ENCODE results near the gene CMTR1.

Gene CMTR1

DNA sequence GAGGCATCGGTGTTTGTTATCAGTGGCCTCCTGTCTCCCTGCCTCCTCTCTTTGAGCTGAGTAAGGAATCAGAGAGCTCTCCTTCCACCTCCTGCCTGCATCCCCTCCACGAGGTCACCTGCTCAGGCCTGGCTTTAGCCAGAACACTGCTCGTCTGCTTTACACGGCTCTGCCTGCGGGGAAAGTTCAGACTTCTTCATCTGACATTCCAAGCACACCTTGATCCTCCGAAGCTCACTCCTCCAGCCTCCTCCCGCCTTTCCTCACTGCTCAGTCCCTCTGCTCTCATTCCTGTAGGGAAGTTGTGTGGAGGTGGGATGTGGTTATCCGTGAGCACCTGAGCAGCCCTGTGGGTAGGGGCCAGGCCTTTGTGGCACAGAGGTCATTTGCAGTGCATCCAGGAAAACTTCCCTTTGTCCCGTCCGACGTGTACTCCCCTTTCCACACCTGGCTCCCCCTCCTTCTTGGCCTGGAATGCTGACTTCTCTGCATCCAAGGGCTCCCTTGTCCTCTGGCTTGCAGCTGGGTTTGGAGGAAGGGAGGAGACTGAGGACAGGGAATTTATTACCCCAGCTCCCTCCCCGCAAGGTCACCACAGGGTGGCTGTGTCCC is 79.5 kb downstream of the CMTR1 start:
- no peak for DNase-seq (ENCODE audit: low read depth)

DNA sequence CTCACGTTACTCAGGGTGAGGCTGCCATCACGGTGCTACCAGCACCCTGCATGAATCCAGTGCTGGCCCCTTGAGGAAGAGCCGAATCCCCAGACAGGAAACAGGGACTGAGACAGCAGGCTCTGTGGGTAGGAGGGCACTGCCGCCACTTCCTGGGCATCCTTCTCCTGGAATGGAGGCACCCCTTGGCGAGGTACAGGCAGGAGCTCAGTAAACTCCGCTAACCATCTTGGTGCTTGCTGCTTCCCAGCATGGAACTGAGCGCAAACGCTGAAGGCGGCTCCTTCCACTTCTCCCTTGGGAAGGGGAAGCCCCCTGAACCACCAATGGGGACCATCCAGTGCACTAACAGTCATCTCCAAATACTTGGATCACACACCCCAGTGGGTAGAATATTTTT is 80.1 kb downstream of the CMTR1 start:
- DNase-seq (ENCODE audit: low read depth), result no peak

DNA sequence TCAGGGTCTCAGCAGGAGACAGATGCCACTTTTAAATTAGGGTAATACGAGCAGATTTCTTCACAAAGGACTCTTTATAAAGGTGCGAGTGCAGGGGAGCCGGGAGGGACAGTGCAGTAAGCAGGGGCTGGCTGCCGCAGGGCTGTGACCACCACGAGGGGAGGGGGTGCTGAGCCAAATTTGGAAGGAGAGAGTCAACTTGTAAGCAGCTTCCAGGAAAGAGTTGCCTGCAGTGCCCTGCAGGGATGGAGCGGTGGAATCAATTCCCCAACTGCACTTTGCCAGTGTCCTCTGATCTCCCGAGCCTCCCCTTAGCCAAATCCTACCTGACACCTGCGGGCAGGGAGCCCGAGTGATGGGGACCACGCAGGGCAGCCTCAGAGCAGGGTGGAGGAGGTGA is 80.6 kb downstream of the CMTR1 start:
- DNase-seq (ENCODE audit: low read depth), result no peak

DNA sequence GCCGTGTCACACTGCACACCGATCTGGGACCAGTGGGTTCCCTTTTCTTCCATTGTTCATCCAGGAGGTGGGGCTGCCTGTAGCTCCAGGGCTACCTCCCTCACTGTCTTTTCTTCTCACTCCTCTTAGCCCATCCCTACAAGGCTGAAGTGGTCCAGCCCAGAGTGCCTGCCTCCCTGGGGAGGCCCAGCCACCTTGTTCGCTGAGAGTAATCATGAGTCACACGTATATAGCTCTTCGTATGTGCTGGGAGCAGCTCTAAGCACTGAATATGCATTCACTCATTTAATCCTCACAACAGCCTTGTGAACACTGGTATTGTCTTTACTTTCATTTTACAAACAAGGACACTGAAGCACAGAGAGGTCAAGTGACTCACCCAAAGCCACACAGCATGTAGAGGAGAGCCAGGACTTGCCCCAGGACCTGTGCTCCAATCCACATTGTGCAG is 81.3 kb downstream of the CMTR1 start:
- DNase-seq (ENCODE audit: low read depth), result no peak

DNA sequence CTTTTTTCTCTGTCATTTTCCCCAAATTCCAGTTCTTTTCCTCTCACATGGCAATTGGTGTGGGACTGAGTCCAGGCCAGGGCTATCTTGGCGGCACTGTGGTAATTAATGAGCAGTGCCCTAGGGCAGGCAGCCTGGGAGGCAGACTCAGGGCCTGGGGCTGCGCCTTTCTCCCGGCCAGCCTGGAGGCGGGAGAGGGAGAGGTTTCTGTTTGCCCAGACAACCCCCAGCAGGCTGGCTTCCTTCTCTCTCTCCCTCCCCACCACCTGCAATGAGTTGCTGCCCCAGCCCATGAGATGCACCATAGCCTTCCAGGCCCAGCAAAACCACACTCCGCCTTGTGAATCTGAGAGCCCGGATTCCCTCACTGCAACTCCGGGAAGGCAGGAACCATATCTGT is 81.8 kb downstream of the CMTR1 start:
- no peak for DNase-seq (ENCODE audit: low read depth)

DNA sequence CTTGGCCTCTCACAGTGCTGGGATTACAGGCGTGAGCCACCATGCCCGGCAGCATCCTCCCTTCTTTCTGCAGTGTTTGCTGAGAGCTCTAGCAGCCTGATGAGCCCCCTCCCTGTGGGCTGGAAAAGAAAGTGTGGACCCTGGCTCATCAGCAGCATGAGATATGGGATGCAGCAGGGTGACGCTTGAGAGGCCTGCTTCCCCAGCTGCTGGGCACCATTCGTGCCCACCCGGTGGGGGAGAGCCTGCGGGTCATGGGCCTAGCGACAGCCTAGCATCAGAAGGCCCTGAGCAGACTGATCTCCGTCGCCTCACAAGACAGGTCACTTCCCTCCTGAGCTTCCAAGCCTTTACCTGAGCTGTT is 82.7 kb downstream of the CMTR1 start:
- no peak for DNase-seq (ENCODE audit: low read depth)

DNA sequence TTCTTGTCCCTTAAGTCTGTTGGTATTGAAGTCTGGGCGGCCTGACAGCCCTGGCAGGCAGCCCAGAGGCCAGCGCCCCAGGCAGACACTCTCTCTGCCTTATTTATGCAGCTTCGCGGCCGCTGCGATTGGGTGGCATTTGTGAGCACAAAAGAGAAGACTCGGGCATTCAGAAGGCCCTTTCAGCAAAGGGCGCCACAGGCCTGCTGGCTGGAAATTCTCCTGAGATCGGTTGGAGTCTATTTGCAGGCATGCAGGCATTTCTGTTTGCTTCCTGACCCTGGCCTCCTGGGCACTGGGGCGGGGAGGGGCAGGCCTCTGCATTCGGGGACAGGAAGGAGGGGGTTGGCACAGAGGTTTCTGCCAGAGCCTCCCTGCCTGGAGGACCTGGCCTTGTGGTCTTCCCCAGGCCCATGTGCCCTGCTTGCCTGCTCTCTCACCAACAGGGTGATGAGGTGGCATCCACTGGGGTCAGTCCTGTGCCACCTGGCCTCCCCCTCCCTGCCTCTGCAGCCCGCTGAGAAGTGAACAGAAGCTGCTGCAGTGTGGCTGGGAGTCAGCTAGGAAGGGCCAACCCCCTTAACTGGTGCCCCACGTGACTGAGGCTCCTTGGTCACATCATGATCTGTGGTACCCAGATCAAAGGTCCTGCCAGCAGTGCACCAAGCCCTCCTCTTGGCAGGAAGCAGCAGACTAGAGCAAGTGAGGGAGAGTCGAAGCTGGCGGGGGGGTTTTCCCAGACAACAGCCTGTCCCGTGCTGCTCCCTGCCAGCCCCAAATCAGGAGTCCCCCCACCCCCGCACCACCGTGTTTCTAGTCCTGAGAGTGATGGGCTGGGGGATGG is 83.3 kb downstream of the CMTR1 start:
- DNase-seq (ENCODE audit: low read depth), result peak; percentile 81

DNA sequence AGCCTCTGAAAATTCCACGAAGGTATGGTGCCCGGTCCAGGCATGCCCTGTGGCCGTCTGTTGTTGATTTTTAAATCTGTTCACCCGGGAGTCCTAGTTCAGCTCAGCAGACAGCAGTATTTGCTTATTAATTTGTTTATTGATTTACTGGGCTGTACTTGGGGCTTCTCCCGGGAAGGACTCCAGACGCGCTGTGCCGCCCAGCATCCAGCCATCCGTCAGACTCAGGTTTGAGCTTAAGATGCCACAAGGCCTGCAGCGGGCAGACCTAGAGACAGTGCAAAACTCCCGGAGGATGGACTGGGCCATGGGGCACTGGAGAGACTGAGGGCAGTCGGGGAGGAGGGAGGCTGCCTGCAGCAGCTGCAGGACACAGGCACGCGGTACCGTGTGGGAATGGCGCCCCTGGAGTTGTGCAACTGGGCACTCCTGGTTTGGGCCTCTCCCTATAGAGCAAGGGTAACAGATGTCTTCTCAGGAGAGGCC is 83.9 kb downstream of the CMTR1 start:
- DNase-seq (ENCODE audit: low read depth), result no peak

DNA sequence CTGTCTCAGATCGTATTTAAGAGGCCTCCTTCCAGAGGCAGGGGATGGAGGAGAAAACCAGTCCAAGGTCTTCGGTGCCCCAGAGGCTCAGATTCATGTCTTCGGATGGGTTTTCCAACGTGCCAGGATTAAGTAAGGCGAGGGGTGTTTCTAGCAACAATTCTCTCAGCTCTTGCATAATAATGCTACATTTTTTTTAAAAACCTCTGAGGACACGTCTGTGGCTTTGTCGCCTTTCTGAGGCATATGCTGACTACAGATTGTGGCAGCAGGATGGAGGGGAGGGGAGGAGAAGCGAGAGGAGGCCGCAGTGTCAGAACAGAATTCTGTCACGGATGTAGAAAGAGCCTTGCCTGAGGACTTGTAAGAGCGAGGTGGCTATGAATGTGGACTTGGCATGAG is 84.4 kb downstream of the CMTR1 start:
- DNase-seq (ENCODE audit: low read depth), result peak; percentile 56

DNA sequence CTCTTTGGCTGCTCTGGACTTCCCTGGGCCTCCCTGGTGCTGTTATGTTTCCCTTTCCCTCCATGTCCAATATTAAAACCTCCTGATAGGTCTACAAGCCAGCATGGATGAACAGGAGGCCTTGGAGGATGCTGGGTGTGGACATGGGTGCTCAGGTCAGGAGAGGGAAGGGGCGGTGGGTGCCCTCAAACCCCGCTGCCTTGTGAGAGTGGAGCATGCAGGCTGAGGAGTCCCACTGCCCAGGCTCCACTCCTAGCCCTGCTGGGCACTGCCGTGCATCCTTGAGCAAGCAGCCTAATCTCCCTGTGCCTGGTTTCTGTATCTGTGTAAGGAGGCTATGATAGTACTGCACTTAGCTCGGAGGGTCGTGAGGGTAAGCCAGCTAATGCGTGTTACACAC is 85.1 kb downstream of the CMTR1 start:
- DNase-seq (ENCODE audit: low read depth), result no peak

DNA sequence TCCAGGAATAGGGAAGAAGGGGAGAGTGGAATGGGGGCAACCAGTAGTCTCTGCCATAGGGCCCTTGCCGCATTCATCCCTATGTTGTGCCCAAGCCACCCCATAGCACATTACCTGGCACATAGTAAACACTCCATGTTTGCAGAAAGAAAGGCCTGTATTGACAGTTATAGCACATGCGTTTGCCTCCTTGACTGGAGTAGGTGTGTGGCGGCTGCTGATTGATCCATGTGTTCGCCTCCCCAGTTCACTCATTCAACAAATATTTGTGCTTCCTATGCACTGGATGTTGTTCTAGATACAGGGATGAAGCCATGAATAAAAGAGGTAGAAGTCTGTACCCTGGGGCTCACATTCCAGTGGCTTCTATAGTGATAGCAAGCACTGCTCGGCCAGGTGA is 86.4 kb downstream of the CMTR1 start:
- DNase-seq (ENCODE audit: low read depth), result no peak

DNA sequence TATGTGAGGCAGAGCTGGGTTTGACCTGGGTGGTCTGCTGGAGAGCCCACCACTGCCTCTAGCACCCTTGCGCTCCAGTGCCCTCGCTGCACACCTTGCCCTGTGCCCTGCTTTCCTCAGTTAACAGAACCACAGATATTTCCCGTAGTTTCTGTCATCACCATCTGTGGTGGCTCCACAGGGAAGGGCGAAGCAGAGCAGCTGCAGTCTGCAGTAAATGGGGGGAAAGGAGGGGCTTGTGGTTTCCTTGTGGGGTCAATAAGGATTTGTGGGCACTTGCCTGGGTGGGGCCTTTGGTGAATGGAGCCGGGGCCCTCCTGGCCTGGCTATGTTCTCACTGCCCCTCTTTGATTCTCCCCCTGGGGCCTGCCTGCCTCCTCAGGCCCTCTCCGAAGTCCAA is 87.9 kb downstream of the CMTR1 start:
- no peak for DNase-seq (ENCODE audit: low read depth)

DNA sequence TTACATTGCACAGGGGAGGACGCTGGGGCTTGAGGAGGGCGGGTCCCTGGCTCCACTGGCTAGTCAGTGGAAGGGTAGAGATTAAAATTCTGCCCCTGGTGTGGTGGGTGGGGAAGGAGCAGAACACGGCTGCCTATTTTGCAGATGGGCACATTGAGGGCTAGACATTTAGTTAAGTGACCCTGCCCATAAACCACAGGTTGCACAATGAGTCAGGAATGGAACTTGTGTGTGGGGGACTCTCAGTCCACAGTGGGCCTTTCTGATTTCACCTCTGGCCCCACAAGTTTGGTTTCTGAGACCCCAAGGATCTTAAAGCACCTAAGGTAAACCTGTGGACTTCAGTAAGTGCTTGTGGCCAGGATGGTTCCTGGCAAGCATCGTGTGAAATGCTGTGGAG is 88.7 kb downstream of the CMTR1 start:
- no peak for DNase-seq (ENCODE audit: low read depth)

DNA sequence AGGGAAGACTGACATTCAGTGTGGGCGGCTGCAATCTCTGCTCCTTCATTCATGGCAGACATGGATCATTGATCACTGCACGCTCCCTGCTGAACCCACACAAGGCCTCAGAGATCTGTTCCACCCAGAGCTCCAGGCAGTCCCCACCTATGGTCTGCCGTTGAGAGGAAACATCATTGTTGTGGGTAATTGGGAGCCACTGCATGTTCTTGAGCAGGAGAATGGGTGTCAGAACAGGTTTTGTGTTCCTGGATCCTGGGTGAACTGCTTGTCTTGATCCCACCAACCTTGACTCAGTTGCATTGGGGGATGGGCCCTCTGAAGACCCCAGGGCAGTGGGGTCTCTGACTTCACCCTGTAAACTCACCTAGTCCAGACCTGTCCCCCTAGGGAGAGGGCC is 89.8 kb downstream of the CMTR1 start:
- DNase-seq (ENCODE audit: low read depth), result no peak

DNA sequence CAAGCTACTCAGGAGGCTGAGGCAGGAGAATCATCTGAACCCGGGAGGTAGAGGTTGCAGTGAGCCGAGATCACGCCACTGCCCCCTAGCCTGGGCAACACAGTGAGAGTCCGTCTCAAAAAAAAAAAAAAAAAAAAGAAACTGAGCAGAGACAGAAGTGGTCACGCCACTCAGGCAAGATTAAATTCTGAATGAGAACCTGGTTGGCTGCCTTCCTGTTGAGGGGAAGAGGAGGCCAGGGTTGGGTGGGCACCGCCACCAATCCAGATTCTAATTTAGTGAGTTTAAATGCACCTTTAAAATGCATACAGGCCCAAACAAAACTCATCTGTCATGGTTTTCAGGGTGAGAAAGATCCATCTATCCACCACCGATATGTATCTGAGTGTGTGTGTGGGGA is 90.4 kb downstream of the CMTR1 start:
- DNase-seq (ENCODE audit: low read depth), result no peak

DNA sequence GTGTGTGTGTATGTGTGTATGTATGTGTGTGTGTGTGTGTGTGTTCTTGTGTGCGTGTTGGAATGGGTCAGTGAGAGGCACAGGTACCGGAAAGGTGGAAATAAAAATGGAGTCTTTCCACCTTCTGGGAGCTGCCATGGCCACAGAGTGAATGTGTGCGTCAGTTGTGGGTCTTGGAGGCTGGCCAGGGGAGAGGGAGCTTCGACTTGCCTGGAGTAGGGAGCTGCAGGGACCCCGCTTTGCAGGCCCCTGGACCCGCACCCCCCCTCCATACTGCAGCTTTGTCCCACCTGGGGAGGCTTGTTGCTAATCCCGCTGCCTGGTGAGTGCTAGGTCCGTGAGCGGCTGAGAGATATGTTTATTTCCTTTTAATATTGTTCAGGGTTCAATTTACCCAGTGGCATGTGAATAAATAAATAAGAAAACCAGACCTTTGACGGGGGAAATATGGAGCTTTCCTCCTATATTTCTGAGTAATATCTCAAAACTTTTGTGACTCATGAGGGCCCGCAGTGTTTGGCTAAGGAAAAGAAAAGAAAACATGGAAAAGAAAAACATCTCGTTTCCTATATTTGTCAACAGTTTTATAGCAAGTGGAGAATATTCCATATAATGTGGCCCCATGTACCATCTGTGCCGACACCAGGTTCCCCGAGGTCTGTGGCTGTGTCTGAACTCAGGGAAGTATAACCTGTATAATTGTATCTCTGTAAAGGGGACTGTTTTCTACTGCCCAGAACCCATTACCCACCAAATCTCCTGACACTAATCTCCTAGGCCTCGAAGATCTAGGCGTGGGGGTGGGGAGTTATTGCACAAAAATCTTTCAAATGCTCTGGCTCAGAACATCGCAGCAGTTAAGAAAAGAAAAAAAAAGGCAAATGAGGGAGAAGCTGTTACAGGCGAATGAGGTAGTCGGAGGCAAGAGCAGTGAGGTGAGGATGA is 91.3 kb downstream of the CMTR1 start:
- no peak for DNase-seq (ENCODE audit: low read depth)

DNA sequence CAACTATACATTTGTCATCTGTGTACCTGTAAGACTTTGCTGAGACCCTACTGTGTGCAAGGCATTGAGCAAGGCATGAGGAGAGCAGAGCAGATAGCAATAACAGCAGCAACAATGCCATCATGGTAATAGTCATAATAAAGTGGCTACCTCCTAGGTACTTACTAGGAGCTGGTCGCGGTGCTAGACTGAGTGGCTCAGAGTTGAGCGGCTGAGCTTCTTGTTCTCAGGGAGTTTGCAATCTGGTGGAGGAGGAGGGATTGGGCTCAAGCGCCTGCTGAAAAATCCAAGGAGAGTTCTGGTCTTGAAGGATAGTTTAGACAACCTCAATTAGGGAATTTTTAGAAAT is 91.9 kb downstream of the CMTR1 start:
- no peak for DNase-seq (ENCODE audit: low read depth)

DNA sequence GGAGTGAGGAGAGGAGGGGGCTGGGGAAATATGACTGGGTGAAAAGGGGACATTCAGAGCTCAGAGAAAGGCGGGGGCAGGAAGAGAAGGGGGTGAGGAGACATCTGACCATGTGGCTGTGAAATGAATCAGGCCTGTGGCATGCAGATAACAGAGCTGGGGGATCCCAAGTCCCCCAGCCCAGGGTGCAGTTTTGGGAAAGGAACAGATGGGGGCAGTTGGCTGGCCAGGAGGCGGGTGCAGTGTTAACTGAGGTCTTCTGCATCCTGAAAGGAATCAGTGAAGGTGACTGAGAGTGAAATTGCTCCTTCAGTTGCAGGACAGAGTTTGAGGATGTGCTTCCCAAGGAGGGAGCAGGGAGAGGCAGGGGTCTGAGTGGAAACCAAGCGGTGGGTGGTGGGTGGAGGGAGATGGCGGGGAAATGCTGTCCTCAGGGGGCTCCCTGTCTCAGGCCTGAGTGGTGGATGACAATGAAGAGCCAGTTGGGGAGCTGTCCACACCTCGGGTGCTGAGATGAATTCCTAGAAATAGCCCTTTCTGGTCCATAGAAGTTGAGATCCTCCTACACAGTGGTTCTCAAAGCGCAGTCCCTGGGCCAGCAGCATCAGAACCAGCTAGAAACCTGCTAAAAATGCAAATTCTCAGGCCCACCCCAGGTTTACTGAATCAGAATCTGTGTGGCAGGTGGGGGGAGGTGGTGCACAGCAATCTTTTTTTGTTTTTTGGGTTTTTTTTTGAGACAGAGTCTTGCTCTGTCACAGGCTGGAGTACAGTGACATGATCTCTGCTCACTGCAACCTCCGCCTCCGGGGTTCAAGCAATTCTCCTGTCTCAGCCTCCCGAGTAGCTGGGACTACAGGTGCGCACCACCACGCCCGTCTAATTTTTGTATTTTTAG is 92.7 kb downstream of the CMTR1 start:
- no peak for DNase-seq (ENCODE audit: low read depth)

DNA sequence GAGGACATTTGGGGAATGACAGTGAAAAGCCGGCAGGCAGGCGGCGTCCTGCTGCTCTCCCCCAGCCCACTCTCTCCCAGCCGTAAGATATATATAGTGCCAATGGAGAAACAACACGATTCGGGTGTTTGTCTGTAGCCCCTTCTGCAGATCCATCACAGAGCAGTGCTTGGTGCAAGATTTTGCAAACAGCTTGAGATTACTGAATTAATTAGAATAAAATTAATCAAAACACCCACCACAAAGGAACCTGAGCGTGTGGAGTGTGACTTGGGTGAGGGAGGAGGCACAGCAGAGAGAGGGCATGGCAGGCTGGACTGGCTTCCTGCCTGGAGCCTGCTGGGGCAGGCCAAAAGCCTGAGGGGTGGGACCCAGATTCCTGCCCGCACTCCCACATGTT is 95.5 kb downstream of the CMTR1 start:
- no peak for DNase-seq (ENCODE audit: low read depth)

DNA sequence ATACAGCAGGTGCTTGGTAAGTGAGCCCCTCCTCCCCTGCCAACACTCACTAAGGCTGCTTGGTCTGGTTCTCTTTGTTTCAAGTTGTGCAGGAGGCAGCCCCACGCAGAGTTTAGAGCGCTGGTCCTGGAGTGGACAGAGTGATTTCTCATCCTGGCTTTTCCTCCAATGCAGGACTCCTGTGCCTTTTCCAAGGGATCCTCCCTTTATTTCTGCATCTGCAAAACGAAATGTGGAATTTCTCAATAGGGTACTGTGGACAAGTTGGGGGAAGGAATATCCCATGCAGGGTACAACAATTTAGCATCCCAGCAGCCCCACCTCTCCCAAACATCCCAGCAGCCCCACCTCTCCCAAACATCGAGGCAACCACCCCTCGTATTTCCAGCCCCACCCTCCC is 97.3 kb downstream of the CMTR1 start:
- DNase-seq (ENCODE audit: low read depth), result no peak

DNA sequence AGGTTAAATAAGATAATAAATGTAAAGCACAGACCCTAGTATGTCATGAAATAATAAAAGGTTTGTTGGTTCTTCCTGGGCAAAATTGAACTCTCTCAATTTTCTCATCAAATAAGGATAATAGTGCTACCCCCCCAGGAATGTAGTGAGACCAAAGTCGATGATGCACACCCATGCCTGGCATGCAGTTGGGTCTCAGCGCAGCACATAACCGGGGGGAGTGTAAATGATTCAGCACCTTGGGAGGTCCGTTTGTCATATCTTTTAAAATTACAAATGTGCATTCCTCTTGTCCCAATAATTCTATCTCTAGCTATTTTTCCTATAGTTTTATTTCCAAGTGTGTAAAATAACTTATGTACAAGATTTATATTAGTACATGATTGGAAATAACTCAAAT is 98.0 kb downstream of the CMTR1 start:
- DNase-seq (ENCODE audit: low read depth), result no peak
